HL-60/S4 treated with phorbol 12-myristate 13-acetate at 8.2 ng/mL for 4 days and 3 days (cell line): ENCODE results near the gene RNF40.
"Not testable (repeated sequence)": the region's sequence is repeated elsewhere in the genome, so short reads cannot be mapped to it uniquely, and the experiment has no call there.

Experiments used
- in situ Hi-C: fragments of 300-500 bp; cut with MboI; formaldehyde crosslinking; loops from 2 replicates; pipeline ENCODE4 v1.15.0; 2022; ENCODE audit warnings: low sequenced_read_pairs

Gene RNF40

GRCh38 chr16:30780549-30780948, 18.4 kb downstream of the RNF40 start:
- in situ Hi-C loops = no loop called here

- in situ Hi-C loops = no loop called here
Measured at GRCh38 chr16:30782486-30783279, 20.6 kb downstream of the RNF40 start.

- in situ Hi-C loops = no loop called here
Measured at GRCh38 chr16:30783280-30784109, 21.4 kb downstream of the RNF40 start.

GRCh38 chr16:30784215-30784614, 22.1 kb downstream of the RNF40 start:
- in situ Hi-C loops = no loop called here

- in situ Hi-C loops = no loop called here
Measured at GRCh38 chr16:30785126-30786106, 23.3 kb downstream of the RNF40 start.

- in situ Hi-C loops = no loop called here
Measured at GRCh38 chr16:30786115-30786935, 24.2 kb downstream of the RNF40 start.

- in situ Hi-C loops = no loop called here
Measured at GRCh38 chr16:30786936-30787612, 25.0 kb downstream of the RNF40 start, which contains the start of gene ZNF629. Gene ZNF629 (minus strand): TSS chr16:30787205. CDS start chr16:30784482, 2,723 bp downstream.

GRCh38 chr16:30787613-30788378, 25.7 kb downstream of the RNF40 start:
- in situ Hi-C loops = no loop called here

GRCh38 chr16:30793508-30794069, 31.5 kb downstream of the RNF40 start:
- in situ Hi-C loops = no loop called here

- in situ Hi-C loops = no loop called here
Measured at GRCh38 chr16:30794634-30795033, 32.5 kb downstream of the RNF40 start.

GRCh38 chr16:30797670-30798309, 35.7 kb downstream of the RNF40 start:
- in situ Hi-C loops = no loop called here

- in situ Hi-C loops = no loop called here
Measured at GRCh38 chr16:30802936-30803335, 40.8 kb downstream of the RNF40 start.

GRCh38 chr16:30805056-30805369, 42.9 kb downstream of the RNF40 start:
- in situ Hi-C loops = no loop called here

- in situ Hi-C loops = no loop called here
Measured at GRCh38 chr16:30805370-30806169, 43.4 kb downstream of the RNF40 start.

GRCh38 chr16:30808146-30808545, 46.0 kb downstream of the RNF40 start:
- in situ Hi-C loops = no loop called here

- in situ Hi-C loops = not testable (repeated sequence)
Measured at GRCh38 chr16:30808890-30809426, 46.8 kb downstream of the RNF40 start.

- in situ Hi-C loops = not testable (repeated sequence)
Measured at GRCh38 chr16:30809675-30810074, 47.6 kb downstream of the RNF40 start.
